ENCODE data around the gene FES. TPM values are rescaled to one million over a fixed set of nuclear protein-coding genes. Genes with fewer than 3 reads are reported as not detected.

Gene FES
- total RNA-seq, 1 experiment from 2014 or later, result 6.7 TPM

DNA sequence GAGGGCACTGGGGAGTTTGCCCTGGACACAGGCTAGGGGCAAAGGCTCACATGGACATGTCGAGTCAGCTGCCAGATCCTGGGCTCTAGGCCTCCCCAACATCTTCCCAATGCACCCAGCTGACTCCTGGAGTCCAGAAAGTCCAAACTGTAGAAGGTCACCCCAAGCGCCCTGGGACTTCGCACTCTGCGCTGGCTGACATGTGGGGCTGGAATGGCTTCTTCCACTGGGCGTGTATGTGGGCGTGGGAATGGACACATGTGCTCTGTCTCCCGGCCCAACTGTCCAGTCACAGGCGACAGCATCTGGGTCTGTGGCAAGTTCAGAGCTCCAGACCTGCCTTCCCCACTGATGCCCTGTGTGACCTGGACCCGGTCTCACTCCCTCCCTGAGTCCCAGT is 29.2 kb upstream of the FES start:
- no peak overlapping the region for H3K4ac ChIP-seq (ENCODE audit: low read depth, low read length)
- no peak overlapping the region for H4K5ac ChIP-seq (ENCODE audit: insufficient read length, low read depth, low read length)
- Mint-ChIP-seq H3K27ac (no peak overlapping the region), H3K9me3 (no peaks in the 10 kb centered on the region; a peak in 1 of 5 replicates), H3K4me1 (peaks cover 8 to 9% of the 10 kb centered on the region in 2 experiments), H3K4me3 (no peak overlapping the region), H3K27me3 (ENCODE audit: low read depth) (no peaks in the 10 kb centered on the region), H3K36me3 (ENCODE audit: insufficient read depth in 1 of 3, low read depth in 3 of 3) (no peaks in the 10 kb centered on the region)
- peaks cover 2% of the 10 kb centered on the region; the same call in 1 of the 2 replicates for H3K4me1 ChIP-seq (ENCODE audit: insufficient read depth, low read length)
- H4K20me1 ChIP-seq (ENCODE audit: control insufficient read depth, insufficient read depth, insufficient read length), result no peaks in the 10 kb centered on the region
- no peak overlapping the region for H2AFZ ChIP-seq (ENCODE audit: low read length)
- no peaks in the 10 kb centered on the region for H3K27me3 ChIP-seq (ENCODE audit: insufficient read depth, low read length)
- no peak overlapping the region for H3K18ac ChIP-seq (ENCODE audit: insufficient read length, low read depth, low read length)
- no peak overlapping the region for H3T11ph ChIP-seq (ENCODE audit: low read length)
- H2BK12ac ChIP-seq (ENCODE audit: insufficient read length, low read depth, low read length), result no peak overlapping the region
- TF ChIP-seq, protein P1, sequence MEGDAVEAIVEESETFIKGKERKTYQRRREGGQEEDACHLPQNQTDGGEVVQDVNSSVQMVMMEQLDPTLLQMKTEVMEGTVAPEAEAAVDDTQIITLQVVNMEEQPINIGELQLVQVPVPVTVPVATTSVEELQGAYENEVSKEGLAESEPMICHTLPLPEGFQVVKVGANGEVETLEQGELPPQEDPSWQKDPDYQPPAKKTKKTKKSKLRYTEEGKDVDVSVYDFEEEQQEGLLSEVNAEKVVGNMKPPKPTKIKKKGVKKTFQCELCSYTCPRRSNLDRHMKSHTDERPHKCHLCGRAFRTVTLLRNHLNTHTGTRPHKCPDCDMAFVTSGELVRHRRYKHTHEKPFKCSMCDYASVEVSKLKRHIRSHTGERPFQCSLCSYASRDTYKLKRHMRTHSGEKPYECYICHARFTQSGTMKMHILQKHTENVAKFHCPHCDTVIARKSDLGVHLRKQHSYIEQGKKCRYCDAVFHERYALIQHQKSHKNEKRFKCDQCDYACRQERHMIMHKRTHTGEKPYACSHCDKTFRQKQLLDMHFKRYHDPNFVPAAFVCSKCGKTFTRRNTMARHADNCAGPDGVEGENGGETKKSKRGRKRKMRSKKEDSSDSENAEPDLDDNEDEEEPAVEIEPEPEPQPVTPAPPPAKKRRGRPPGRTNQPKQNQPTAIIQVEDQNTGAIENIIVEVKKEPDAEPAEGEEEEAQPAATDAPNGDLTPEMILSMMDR (conservative IDR thresholded peaks at IDR 0.05), result no peak
- H3K23me2 ChIP-seq (ENCODE audit: insufficient read length, low read depth, low read length, poor library complexity, severe bottlenecking), result no peaks in the 10 kb centered on the region
- no peak overlapping the region for H2BK15ac ChIP-seq (ENCODE audit: low read depth, low read length)
- H3K9me3 ChIP-seq (ENCODE audit: control insufficient read depth, low read depth, low read length), result no peaks in the 10 kb centered on the region
- H2BK5ac ChIP-seq (ENCODE audit: insufficient read length, low read length), result no peak overlapping the region
- DNase-seq, result no peak
- H3K27ac ChIP-seq (ENCODE audit: insufficient read length, low read depth, low read length), result no peak overlapping the region
- no CpG with 5 or more reads among the region's 9 CpGs for WGBS (ENCODE audit: extremely low coverage, insufficient read length, low lambda C conversion rate)
- no peak overlapping the region for H2BK20ac ChIP-seq (ENCODE audit: low read depth, low read length, poor library complexity, severe bottlenecking)
- no peak overlapping the region for H4K91ac ChIP-seq (ENCODE audit: insufficient read length, low read depth, low read length)
- no peak overlapping the region for H3K23ac ChIP-seq (ENCODE audit: insufficient read length, low read depth, low read length)
- H3K79me2 ChIP-seq (ENCODE audit: insufficient read depth, low read length), result no peaks in the 10 kb centered on the region
- H3K4me2 ChIP-seq (ENCODE audit: insufficient read depth, insufficient read length, low read length), result no peak overlapping the region
- no peak overlapping the region for H2BK120ac ChIP-seq (ENCODE audit: low read depth, low read length, poor library complexity, severe bottlenecking)
- H3K79me1 ChIP-seq (ENCODE audit: insufficient read depth, low read depth, low read length, poor library complexity, severe bottlenecking), result no peaks in the 10 kb centered on the region
- no peak overlapping the region for H2AK5ac ChIP-seq (ENCODE audit: insufficient read length, low read length)
- H4K8ac ChIP-seq (replicated peaks; ENCODE audit: insufficient read length, low read depth, low read length), result no peak overlapping the region
- no peak overlapping the region for H3K9ac ChIP-seq (ENCODE audit: extremely low read depth, insufficient read length, low read length)
- no peak overlapping the region for H3K14ac ChIP-seq (ENCODE audit: insufficient read depth, low read length)
- H3K56ac ChIP-seq (ENCODE audit: insufficient read length, low read depth, low read length), result no peak overlapping the region

Data from H9 (cell line).